HG03342 (cell line): Measurements from ENCODE around the gene TDRD9.

Experiments used
- ATAC-seq: cut with Tn5 transposase; IDR thresholded peaks from one replicate; pipeline ENCODE4 v1.9.1; 2021; ENCODE audit warnings: mild to moderate bottlenecking, moderate library complexity; ENCODE audit not compliant: unreplicated experiment

Gene TDRD9

DNA sequence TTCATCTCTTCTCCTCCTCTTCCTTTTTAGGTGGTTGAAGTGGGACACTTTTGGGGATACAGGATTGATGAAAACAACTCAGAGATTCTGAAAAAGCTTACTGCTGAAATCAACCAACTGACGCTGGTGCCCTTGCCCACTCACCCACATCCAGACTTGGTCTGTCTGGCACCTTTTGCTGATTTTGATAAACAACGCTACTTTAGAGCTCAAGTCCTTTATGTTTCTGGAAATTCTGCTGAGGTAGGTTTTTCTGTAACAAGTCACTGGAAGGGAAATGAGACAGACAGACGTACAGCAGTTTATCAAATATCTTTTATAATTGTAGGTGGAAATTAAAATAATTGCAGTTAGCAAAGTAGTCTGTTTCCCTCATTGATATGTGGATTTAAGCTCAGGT is 97.3 kb downstream of the TDRD9 start:
- ATAC-seq, result no peak

GRCh38 chr14:104026024-104026423 is 97.8 kb downstream of the TDRD9 start:
- no peak for ATAC-seq

DNA sequence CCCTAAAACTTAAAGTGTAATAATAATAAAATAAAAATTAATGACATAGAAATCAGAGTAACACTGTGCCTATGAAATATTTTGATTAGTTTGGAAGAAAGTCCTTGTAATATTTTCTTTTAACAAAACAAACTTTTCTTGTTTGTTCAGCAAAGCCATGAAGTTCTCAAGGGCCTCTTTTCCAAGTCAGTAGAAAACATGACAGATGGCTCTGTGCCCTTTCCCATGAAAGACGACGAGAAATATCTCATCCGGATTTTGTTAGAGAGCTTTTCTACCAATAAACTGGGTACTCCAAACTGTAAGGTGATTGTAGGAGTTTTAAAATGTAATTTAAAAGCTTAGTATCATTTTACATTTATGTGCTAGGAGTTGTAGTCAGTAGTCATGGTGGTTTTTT is 102.7 kb downstream of the TDRD9 start:
- no peak for ATAC-seq

- no peak for ATAC-seq
These were observed 103.1 kb downstream of the TDRD9 start for GRCh38 chr14:104031384-104031783.

GRCh38 chr14:104034976-104035699 is 106.9 kb downstream of the TDRD9 start:
- no peak for ATAC-seq

DNA sequence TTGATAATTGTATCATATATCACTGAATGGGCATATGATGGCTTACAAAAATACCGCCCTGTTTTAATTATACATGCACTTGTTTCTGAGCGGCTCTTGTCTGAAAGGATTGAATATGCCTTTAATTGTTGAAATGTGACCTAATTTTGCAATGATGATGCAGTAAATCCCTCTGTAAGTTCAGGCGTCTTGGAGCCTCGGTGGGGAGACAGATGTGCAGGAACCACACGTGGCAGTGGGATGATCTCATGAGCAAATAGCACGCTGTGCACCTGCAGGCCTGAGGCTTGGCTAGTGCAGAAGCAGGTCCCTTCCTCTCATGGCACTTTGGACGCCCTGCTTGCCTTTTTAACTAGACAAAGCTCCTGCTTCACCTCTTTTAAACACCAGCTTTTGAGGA is 108.0 kb downstream of the TDRD9 start:
- no peak for ATAC-seq

GRCh38 chr14:104037074-104037473 is 108.8 kb downstream of the TDRD9 start:
- no peak for ATAC-seq

DNA sequence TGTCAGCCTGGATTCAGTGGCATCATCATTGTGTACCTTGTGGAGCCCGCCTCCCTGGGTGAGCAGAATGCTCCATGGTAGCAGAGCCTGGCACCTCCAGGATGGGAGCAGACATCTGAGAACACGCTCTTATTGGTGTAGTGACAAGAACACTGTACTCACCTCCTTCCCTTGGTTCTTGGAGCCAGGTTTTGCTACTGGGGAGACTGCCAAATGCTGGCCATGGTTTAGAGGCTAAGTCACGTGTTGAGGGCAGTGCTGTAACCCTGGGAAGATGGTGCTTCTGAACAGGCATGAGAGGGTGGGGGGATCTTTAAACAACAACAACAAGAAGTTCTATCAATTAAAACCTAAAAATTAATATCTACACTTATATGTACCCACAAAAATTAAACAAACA is 109.6 kb downstream of the TDRD9 start:
- no peak for ATAC-seq

DNA sequence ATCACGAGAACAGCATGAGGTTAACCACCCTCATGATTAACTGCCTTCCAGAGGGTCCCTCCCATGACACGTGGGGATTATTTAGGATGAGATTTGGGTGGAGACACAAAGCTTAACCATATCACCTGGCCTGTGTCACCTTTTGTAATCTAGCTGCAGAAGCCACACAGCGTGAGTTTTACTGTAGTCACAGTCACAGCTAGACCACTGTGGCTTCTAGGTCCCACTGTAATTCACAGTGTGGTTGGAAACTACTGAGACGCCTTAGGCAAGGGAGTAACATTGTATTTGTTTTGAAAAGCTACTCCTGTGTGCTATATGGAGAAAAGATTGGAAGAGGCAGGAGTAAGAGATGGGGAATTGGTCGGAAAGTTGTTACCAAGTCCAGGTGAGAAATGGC is 111.0 kb downstream of the TDRD9 start:
- ATAC-seq, result no peak

GRCh38 chr14:104040539-104040938 is 112.3 kb downstream of the TDRD9 start:
- no peak for ATAC-seq

GRCh38 chr14:104041430-104042104 is 113.3 kb downstream of the TDRD9 start:
- no peak for ATAC-seq

- ATAC-seq, result no peak
These were observed 115.8 kb downstream of the TDRD9 start for GRCh38 chr14:104044016-104044415.

- no peak for ATAC-seq
These were observed 119.5 kb downstream of the TDRD9 start for GRCh38 chr14:104047761-104048160.

GRCh38 chr14:104048758-104049507 is 120.7 kb downstream of the TDRD9 start:
- ATAC-seq, result no peak

DNA sequence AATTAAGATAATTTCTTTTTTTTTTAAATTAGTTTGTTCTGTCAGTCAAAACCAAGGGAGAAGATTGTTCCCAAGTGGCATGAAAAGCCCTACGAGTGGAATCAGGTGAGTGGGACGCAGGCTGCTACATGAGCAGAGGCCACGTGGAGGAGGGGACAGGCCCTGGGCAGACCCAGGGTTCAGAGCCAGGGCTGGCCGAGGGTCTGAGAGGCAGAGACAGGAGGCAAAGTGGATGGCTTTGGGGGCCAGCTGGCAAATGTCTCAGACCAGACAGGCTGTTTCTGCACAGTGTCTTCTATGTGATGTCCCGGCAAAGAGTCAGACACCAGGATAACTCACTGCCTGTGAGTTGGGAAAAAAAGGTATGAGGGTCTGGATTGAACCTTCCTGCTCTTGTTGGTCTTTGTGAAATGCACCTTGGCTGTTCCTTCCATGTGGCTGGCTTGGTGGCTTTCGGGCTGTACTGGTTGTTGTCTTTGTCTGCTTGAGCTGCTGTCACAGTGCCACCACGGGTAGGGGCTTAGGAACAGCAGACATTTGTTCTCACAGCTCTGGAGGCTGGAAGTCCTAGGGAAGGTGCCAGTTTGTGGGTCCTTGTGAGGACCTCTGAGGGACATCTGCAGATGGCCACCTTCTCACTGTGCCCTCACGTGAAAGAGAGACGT is 121.5 kb downstream of the TDRD9 start:
- no peak for ATAC-seq

DNA sequence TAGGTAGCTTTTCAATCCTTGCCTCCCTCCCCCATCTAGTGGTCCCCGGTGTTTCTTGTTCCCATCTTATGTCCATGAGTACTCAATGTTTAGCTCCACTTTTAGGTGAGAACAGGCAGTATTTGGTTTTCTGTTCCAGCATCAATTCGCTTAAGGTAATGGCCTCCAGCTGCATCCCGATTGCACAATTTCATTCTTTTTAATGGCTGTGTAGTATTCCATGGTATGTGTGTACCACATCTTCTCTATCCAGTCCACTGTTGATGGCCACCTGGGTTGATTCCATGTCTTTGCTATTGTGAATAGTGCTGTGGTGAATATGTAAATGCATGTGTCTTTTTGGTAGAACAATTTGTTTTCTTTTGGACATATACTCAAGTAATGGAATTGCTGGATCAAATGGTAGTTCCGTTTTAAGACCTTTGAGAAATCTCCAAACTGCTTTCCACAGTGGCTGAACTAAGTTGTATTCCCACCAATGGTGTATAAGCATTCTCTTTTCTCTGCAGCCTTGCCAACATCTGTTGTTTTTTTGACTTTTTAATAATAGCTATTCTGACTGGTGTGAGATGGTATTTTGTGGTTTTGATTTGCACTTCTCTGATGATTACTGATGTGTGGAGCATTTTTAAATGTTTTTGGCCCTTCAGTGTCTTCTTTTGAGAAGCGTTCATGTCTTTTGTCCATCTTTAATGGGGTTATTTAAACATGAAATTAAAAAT is 123.0 kb downstream of the TDRD9 start:
- no peak for ATAC-seq

DNA sequence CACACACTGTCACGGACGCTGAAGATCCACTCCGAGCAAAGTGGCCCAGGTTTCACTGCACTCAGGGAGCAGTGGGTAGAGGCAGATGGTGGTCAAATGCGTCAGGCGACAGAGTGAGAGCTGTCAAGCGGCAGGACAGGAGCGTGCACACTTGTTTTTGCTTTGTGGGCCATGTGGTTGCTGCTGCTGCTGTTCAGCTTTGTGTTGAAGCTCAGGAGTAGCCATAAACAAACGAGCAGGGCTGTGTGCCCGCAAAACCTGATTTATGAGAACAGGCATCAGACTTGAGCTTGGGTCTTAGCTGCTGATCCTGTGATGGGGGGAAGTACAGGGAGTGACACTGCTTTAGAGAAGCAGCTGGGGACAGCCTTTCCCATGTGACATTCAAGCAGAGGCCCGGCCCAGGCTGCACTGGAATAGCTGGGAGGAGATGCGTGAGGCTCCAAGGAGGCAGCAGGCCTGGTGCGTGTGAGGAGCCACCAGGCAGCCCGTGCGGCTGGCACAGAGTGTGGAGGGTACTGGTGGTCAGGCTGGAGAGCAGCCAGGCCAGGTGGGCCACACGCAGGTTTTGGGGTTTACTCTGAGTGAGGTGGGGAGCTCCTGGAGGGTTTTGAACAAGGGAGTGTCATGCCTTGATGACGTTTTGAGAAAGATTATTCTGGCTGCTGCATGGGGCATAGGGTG is 126.1 kb downstream of the TDRD9 start:
- no peak for ATAC-seq

DNA sequence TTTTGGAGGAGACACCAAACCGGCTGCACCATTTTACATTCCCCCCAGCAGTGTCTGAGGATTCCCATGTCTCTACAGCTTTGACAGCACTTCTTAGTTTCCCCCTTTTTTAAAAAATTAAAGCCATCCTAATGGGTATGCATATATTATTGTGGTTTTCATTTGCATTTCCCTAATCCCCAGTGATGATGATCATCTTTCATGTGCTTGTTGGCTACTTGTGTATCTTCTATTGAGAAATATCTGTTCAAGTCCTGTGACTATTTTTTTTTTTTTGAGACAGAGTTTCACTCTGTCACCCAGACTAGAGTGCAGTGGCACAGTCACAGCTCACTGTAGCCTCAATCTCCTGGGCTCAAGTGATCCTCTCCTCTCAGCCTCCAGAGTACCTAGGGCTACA is 134.0 kb downstream of the TDRD9 start:
- ATAC-seq, result no peak

DNA sequence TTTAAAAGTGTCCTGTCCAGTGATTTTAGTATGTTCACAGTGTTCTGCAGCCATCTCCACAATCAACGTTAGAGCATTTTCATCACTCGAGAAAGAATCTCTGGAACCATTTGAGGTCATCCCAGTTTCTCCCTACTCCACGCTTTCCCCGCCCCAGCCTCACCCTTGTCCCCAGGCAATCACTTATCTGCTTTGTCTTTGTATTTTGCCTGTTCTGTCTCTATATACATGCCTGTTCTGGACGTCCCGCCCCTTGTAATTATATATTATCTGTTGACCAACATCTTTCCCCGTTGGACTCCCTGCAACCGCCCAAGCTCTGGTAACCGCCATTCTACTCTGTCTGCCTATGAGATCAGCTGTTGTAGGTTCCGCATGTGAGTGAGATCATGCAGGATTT is 135.7 kb downstream of the TDRD9 start:
- ATAC-seq, result no peak

GRCh38 chr14:104066279-104066678 is 138.0 kb downstream of the TDRD9 start:
- no peak for ATAC-seq
